ENCODE data around the gene AACS. TPM values are rescaled to one million over a fixed set of nuclear protein-coding genes. Genes with fewer than 3 reads are reported as not detected.

Gene AACS
- total and polyA plus RNA-seq, 2 of the 13 experiments (the other 11 are each of a cell fraction or from before 2014, with no cell fraction given), result 23.3 to 28.8 TPM

GRCh38 chr12:125092872-125093680 lies 27.8 kb downstream of the AACS start (continued):
- TF ChIP-seq REST (IDR thresholded peaks at IDR 0.05; ENCODE audit: borderline replicate concordance in 1 of 2, low read depth in 1 of 2, low read length in 2 of 2), result no peak
- no peak for TF ChIP-seq ZNF710 (CRISPR knock-in tag; IDR thresholded peaks at IDR 0.05; ENCODE audit: borderline replicate concordance)
- TF ChIP-seq ZNF496 (CRISPR knock-in tag; IDR thresholded peaks at IDR 0.05; ENCODE audit: insufficient replicate concordance), result no peak
- no peak; the same call in 1 of the 2 replicates for TF ChIP-seq ZSCAN29 (CRISPR knock-in tag; conservative IDR thresholded peaks at IDR 0.05)
- TF ChIP-seq ATAD3A (CRISPR knock-in tag; IDR thresholded peaks at IDR 0.05), result no peak
- TF ChIP-seq ZFYVE20 (CRISPR knock-in tag; IDR thresholded peaks at IDR 0.05; ENCODE audit: borderline replicate concordance, low read depth), result no peak
- peak; percentile 53 for TF ChIP-seq ZNF691 (CRISPR knock-in tag; IDR thresholded peaks at IDR 0.05; ENCODE audit: borderline replicate concordance, low read depth)
- TF ChIP-seq SP4 (CRISPR knock-in tag; IDR thresholded peaks at IDR 0.05), result peak; percentile 65; the same call in 1 of the 2 replicates
- TF ChIP-seq MLX (CRISPR knock-in tag; IDR thresholded peaks at IDR 0.05), result no peak
- no peak for TF ChIP-seq ZBTB7B (CRISPR knock-in tag; IDR thresholded peaks at IDR 0.05)
- no peak for TF ChIP-seq ZNF414 (CRISPR knock-in tag; IDR thresholded peaks at IDR 0.05)
- peak; percentile 82 for TF ChIP-seq ZFX (CRISPR knock-in tag; IDR thresholded peaks at IDR 0.05; ENCODE audit: low read depth)
- TF ChIP-seq NFATC3 (CRISPR knock-in tag; IDR thresholded peaks at IDR 0.05), result no peak
- peak; percentile 12; the same call in 1 of the 2 replicates for TF ChIP-seq RBAK (CRISPR knock-in tag; IDR thresholded peaks at IDR 0.05)
- no peak for TF ChIP-seq RXRB (CRISPR knock-in tag; IDR thresholded peaks at IDR 0.05; ENCODE audit: borderline replicate concordance)
- no peak for TF ChIP-seq MTERF4 (CRISPR knock-in tag; IDR thresholded peaks at IDR 0.05)
